Breast epithelium (tissue), 4 donors: Measurements from ENCODE around the gene CAMTA1. TPM values are rescaled to one million over a fixed set of nuclear protein-coding genes. Genes with fewer than 3 reads are reported as not detected.
"Not testable (repeated sequence)": the region's sequence is repeated elsewhere in the genome, so short reads cannot be mapped to it uniquely, and the experiment has no call there.

Source experiments
- DNase-seq, 2 donors: peaks; one replicate each; pipeline ENCODE4 v3.0.0-alpha.2; 2019; ENCODE audit warnings: low spot score in 2 of 2
- H3K27ac ChIP-seq, 2 donors: fragments of 200-600 bp; sonication (generic) in 1 of 2; one replicate each; pipeline ENCODE4 v1.5.1; 2016 to 2019; ENCODE audit warnings: mild to moderate bottlenecking in 1 of 2
- H3K27me3 ChIP-seq, 2 donors: fragments of 200-600 bp; sonication (generic) in 1 of 2; one replicate each; pipeline versions ENCODE4 v1.5.1 to v1.6.0; 2017 to 2019; ENCODE audit warnings: control low read depth in 1 of 2, mild to moderate bottlenecking in 1 of 2
- H3K36me3 ChIP-seq: fragments of 200-600 bp; one replicate; pipeline ENCODE4 v1.5.1; 2019
- H3K4me1 ChIP-seq, 2 donors: fragments of 200-600 bp; sonication (generic); one replicate each; pipeline ENCODE4 v1.5.1; 2016 to 2019; ENCODE audit warnings: control low read depth in 1 of 2
- H3K4me3 ChIP-seq, 3 donors: fragments of 200-600 bp; sonication (generic); 1 replicate in 2 of 3; 2 replicates in 1 of 3; pipeline ENCODE4 v1.5.1; 2016 to 2019; ENCODE audit warnings: mild to moderate bottlenecking in 3 of 3, moderate library complexity in 2 of 3
- H3K9me3 ChIP-seq, 2 donors: fragments of 200-600 bp; sonication (generic) in 1 of 2; one replicate each; pipeline ENCODE4 v1.5.1; 2016 to 2019; ENCODE audit warnings: control low read depth in 1 of 2
- CTCF ChIP-seq, 3 donors: fragments of 450-650 bp; IDR thresholded peaks; one replicate each; pipeline ENCODE4 v1.5.1; 2016 to 2017; ENCODE audit warnings: antibody characterized with exemption in 3 of 3, mild to moderate bottlenecking in 3 of 3, moderate library complexity in 3 of 3
- POLR2A ChIP-seq: fragments of 450-650 bp; IDR thresholded peaks from one replicate; pipeline ENCODE4 v1.6.1; 2016; ENCODE audit warnings: antibody characterized with exemption, mild to moderate bottlenecking, moderate library complexity
- POLR2AphosphoS5 ChIP-seq, 3 donors: sonication (generic); formaldehyde crosslinking; IDR thresholded peaks; one replicate each; pipeline ENCODE4 v1.6.1; 2017; ENCODE audit warnings: antibody characterized with exemption in 3 of 3
- intact Hi-C: fragments of 100-400 bp; cut with DNase I; formaldehyde crosslinking; loops from one replicate; pipeline ENCODE4 v1.15.1; 2023; ENCODE audit warnings: low total_unique reads
- total RNA-seq, 3 donors: library from RNA; depleted of rRNA; stranded (reverse); fragments of >200 nt; gene quantifications; one replicate each; pipeline ENCODE4 v1.1.0, GENCODE V29; 2016

Gene CAMTA1
- total RNA-seq, 3 donors from 2014 or later: 53.4 to 84.0 (median 61.9) TPM

GRCh38 chr1:6832531-6833188 lies 47.4 kb downstream of the CAMTA1 start:
- H3K27ac ChIP-seq: no peak overlapping the region
- H3K27me3 ChIP-seq: no peaks in the 10 kb centered on the region
- intact Hi-C loops: loop anchor here (10.0 kb wide), 1 partner anchor 1402 kb away; no protein-coding TSS in a partner anchor
- H3K4me1 ChIP-seq: no peaks in the 10 kb centered on the region
- H3K9me3 ChIP-seq: no peaks in the 10 kb centered on the region
- H3K4me3 ChIP-seq: no peak overlapping the region
- no peak for DNase-seq
- no peaks in the 10 kb centered on the region for H3K36me3 ChIP-seq
- TF ChIP-seq CTCF (IDR thresholded peaks at IDR 0.05) (no peak), POLR2A (no peak), POLR2AphosphoS5 (IDR thresholded peaks at IDR 0.05) (no peak)

- Histone ChIP-seq H3K9me3 (no peaks in the 10 kb centered on the region), H3K4me1 (no peaks in the 10 kb centered on the region), H3K27ac (no peak overlapping the region), H3K4me3 (no peak overlapping the region), H3K36me3 (no peaks in the 10 kb centered on the region), H3K27me3 (no peaks in the 10 kb centered on the region)
- TF ChIP-seq POLR2AphosphoS5 (IDR thresholded peaks at IDR 0.05): no peak
- TF ChIP-seq POLR2A: no peak
- intact Hi-C loops: loop anchor here (10.0 kb wide), 1 partner anchor 1401 kb away; no protein-coding TSS in a partner anchor
- DNase-seq: no peak
Measured at GRCh38 chr1:6833804-6834203, 48.5 kb downstream of the CAMTA1 start.

GRCh38 chr1:6834366-6834765 lies 49.1 kb downstream of the CAMTA1 start:
- TF ChIP-seq POLR2AphosphoS5 (IDR thresholded peaks at IDR 0.05): no peak
- no peak for TF ChIP-seq CTCF (IDR thresholded peaks at IDR 0.05)
- no peak for TF ChIP-seq POLR2A
- Histone ChIP-seq H3K4me1 (no peaks in the 10 kb centered on the region), H3K27me3 (no peaks in the 10 kb centered on the region), H3K4me3 (no peak overlapping the region), H3K27ac (no peak overlapping the region), H3K9me3 (no peaks in the 10 kb centered on the region), H3K36me3 (no peaks in the 10 kb centered on the region)
- DNase-seq: no peak
- intact Hi-C loops: loop anchor here (10.0 kb wide), 1 partner anchor 1400 kb away; no protein-coding TSS in a partner anchor

GRCh38 chr1:6835139-6835538 lies 49.9 kb downstream of the CAMTA1 start:
- Histone ChIP-seq H3K4me1 (no peaks in the 10 kb centered on the region), H3K27ac (no peak overlapping the region), H3K27me3 (no peaks in the 10 kb centered on the region), H3K4me3 (no peak overlapping the region), H3K9me3 (no peaks in the 10 kb centered on the region), H3K36me3 (no peaks in the 10 kb centered on the region)
- DNase-seq: no peak
- intact Hi-C loops: loop anchor here (10.0 kb wide), 1 partner anchor 1400 kb away; no protein-coding TSS in a partner anchor
- TF ChIP-seq POLR2AphosphoS5 (IDR thresholded peaks at IDR 0.05): no peak
- no peak for TF ChIP-seq POLR2A
- TF ChIP-seq CTCF (IDR thresholded peaks at IDR 0.05): no peak

GRCh38 chr1:6842301-6842700 lies 57.0 kb downstream of the CAMTA1 start:
- DNase-seq: no peak
- peaks cover 0 to 10% of the 10 kb centered on the region in 2 donors for H3K9me3 ChIP-seq
- H3K4me1 ChIP-seq: no peaks in the 10 kb centered on the region
- intact Hi-C loops: no loop called here
- H3K27me3 ChIP-seq: no peaks in the 10 kb centered on the region
- H3K27ac ChIP-seq: no peak overlapping the region
- H3K4me3 ChIP-seq: no peak overlapping the region
- no peak for TF ChIP-seq POLR2AphosphoS5 (IDR thresholded peaks at IDR 0.05)
- TF ChIP-seq CTCF (IDR thresholded peaks at IDR 0.05): no peak
- no peak for TF ChIP-seq POLR2A
- no peaks in the 10 kb centered on the region for H3K36me3 ChIP-seq

GRCh38 chr1:6845786-6846185 lies 60.5 kb downstream of the CAMTA1 start:
- H3K4me3 ChIP-seq, intact Hi-C loops, H3K27ac ChIP-seq, DNase-seq, H3K36me3 ChIP-seq, H3K4me1 ChIP-seq, H3K9me3 ChIP-seq, H3K27me3 ChIP-seq: not testable (repeated sequence)
